ENCODE data around the gene AWAT2. TPM values are rescaled to one million over a fixed set of nuclear protein-coding genes. Genes with fewer than 3 reads are reported as not detected.

Gene AWAT2
- total and polyA plus RNA-seq, 4 donors, result not detected

Small RNA genes within 50 kb of the gene (small RNA-seq; reads per million reads assigned to genes)
- 1.9 reads per million, percentile 89 among the genes with 10 or more reads in this experiment for gene MIR676 (ENCODE audit: low replicate concordance)

Other genes with a start within 250 kb of the AWAT2 start
- gene OTUD6A, start 12.5 kb upstream of the AWAT2 start, total RNA-seq, result not detected
- not detected for gene OTUD6A, start 12.5 kb upstream of the AWAT2 start, polyA plus RNA-seq (ENCODE audit: insufficient read length in 2 of 2)
- gene IGBP1, start 83.5 kb upstream of the AWAT2 start, total RNA-seq, result 10 to 100 TPM; 65.2 to 79.5 TPM
- 10 to 100 TPM; 65.9 to 73.7 TPM for gene IGBP1, start 83.5 kb upstream of the AWAT2 start, polyA plus RNA-seq (ENCODE audit: insufficient read length in 2 of 2)
- gene DGAT2L6, start 127.5 kb upstream of the AWAT2 start, total RNA-seq, result not detected
- not detected for gene DGAT2L6, start 127.5 kb upstream of the AWAT2 start, polyA plus RNA-seq (ENCODE audit: insufficient read length in 2 of 2)
- gene AWAT1, start 184.7 kb upstream of the AWAT2 start, total RNA-seq, result not detected
- not detected for gene AWAT1, start 184.7 kb upstream of the AWAT2 start, polyA plus RNA-seq (ENCODE audit: insufficient read length in 2 of 2)
- gene P2RY4, start 210.3 kb upstream of the AWAT2 start, total RNA-seq, result under 1 TPM; 0.06 to 0.30 TPM
- under 1 TPM; 0.16 to 0.17 TPM for gene P2RY4, start 210.3 kb upstream of the AWAT2 start, polyA plus RNA-seq (ENCODE audit: insufficient read length in 2 of 2)
- not detected for gene ARR3, start 218.4 kb upstream of the AWAT2 start, total RNA-seq
- gene ARR3, start 218.4 kb upstream of the AWAT2 start, polyA plus RNA-seq (ENCODE audit: insufficient read length in 2 of 2), result under 1 TPM in 1 of 2 donors, not detected in 1; 0.45 TPM
- not detected for gene RAB41, start 232.2 kb upstream of the AWAT2 start, total RNA-seq
- gene RAB41, start 232.2 kb upstream of the AWAT2 start, polyA plus RNA-seq (ENCODE audit: insufficient read length in 2 of 2), result 1 to 10 TPM; 1.9 to 2.2 TPM
- gene PDZD11, start 240.0 kb upstream of the AWAT2 start, total RNA-seq, result 10 to 100 TPM; 44.9 to 55.8 TPM
- gene PDZD11, start 240.0 kb upstream of the AWAT2 start, polyA plus RNA-seq (ENCODE audit: insufficient read length in 2 of 2), result 10 to 100 TPM; 71.5 to 82.2 TPM
- 1 to 10 TPM; 6.3 to 8.8 TPM for gene KIF4A, start 240.2 kb upstream of the AWAT2 start, total RNA-seq
- gene KIF4A, start 240.2 kb upstream of the AWAT2 start, polyA plus RNA-seq (ENCODE audit: insufficient read length in 2 of 2), result 1 to 10 TPM; 9.4 to 9.6 TPM